Measurements from ENCODE around the gene PDK3. TPM values are rescaled to one million over a fixed set of nuclear protein-coding genes. Genes with fewer than 3 reads are reported as not detected.

Gene PDK3
- total RNA-seq, 1 experiment from 2014 or later, result 47.3 TPM

GRCh38 chrX:24479924-24480323 is 14.8 kb downstream of the PDK3 start:
- H3K9me3 Mint-ChIP-seq, result peaks cover 0 to 2% of the 10 kb centered on the region in 2 experiments; a peak in 1 of 5 replicates
- Histone ChIP-seq H3K4me1 (ENCODE audit: insufficient read depth, low read length) (peaks cover 2% of the 10 kb centered on the region; the same call in 1 of the 2 replicates), H3T11ph (ENCODE audit: low read length) (no peak overlapping the region), H2AFZ (ENCODE audit: low read length) (no peak overlapping the region), H2BK120ac (ENCODE audit: low read depth, low read length, poor library complexity, severe bottlenecking) (no peak overlapping the region), H3K23ac (ENCODE audit: insufficient read length, low read depth, low read length) (no peak overlapping the region), H3K4ac (ENCODE audit: low read depth, low read length) (no peak overlapping the region), H4K20me1 (ENCODE audit: control insufficient read depth, insufficient read depth, insufficient read length) (no peaks in the 10 kb centered on the region), H3K14ac (ENCODE audit: insufficient read depth, low read length) (no peak overlapping the region), H3K9me3 (ENCODE audit: control insufficient read depth, low read depth, low read length) (no peaks in the 10 kb centered on the region), H3K18ac (ENCODE audit: insufficient read length, low read depth, low read length) (no peak overlapping the region), H3K79me2 (ENCODE audit: insufficient read depth, low read length) (peaks cover 4% of the 10 kb centered on the region; the same call in 1 of the 2 replicates), H2AK5ac (ENCODE audit: insufficient read length, low read length) (no peak overlapping the region), H2BK5ac (ENCODE audit: insufficient read length, low read length) (no peak overlapping the region), H3K79me1 (ENCODE audit: insufficient read depth, low read depth, low read length, poor library complexity, severe bottlenecking) (peaks cover 2% of the 10 kb centered on the region), H3K23me2 (ENCODE audit: insufficient read length, low read depth, low read length, poor library complexity, severe bottlenecking) (no peaks in the 10 kb centered on the region), H2BK15ac (ENCODE audit: low read depth, low read length) (no peak overlapping the region), H3K27ac (ENCODE audit: insufficient read length, low read depth, low read length) (no peak overlapping the region), H3K4me2 (ENCODE audit: insufficient read depth, insufficient read length, low read length) (no peak overlapping the region), H3K9ac (ENCODE audit: extremely low read depth, insufficient read length, low read length) (no peak overlapping the region), H3K56ac (ENCODE audit: insufficient read length, low read depth, low read length) (no peak overlapping the region), H4K8ac (replicated peaks; ENCODE audit: insufficient read length, low read depth, low read length) (no peak overlapping the region), H3K27me3 (ENCODE audit: insufficient read depth, low read length) (no peaks in the 10 kb centered on the region), H2BK12ac (ENCODE audit: insufficient read length, low read depth, low read length) (no peak overlapping the region), H4K91ac (ENCODE audit: insufficient read length, low read depth, low read length) (no peak overlapping the region), H4K5ac (ENCODE audit: insufficient read length, low read depth, low read length) (no peak overlapping the region), H2BK20ac (ENCODE audit: low read depth, low read length, poor library complexity, severe bottlenecking) (no peak overlapping the region)
- no peak for TF ChIP-seq CTCF (conservative IDR thresholded peaks at IDR 0.05)
- peak overlapping the region in 1 of 3 experiments; percentile 11; a peak in 1 of 7 replicates for H3K27ac Mint-ChIP-seq
- no CpG with 5 or more reads among the region's 9 CpGs for WGBS (ENCODE audit: extremely low coverage, insufficient read length, low lambda C conversion rate)
- H3K36me3 Mint-ChIP-seq (ENCODE audit: insufficient read depth in 1 of 3, low read depth in 3 of 3), result peaks cover 2 to 11% (median 6%) of the 10 kb centered on the region in 3 experiments; a peak in 4 of 7 replicates
- DNase-seq, result no peak
- H3K4me3 Mint-ChIP-seq, result no peak overlapping the region
- peaks cover 27 to 39% of the 10 kb centered on the region in 2 experiments for H3K4me1 Mint-ChIP-seq
- no peaks in the 10 kb centered on the region for H3K27me3 Mint-ChIP-seq (ENCODE audit: low read depth)

Data from H9 (cell line).